ENCODE data around the gene C10orf143. TPM values are rescaled to one million over a fixed set of nuclear protein-coding genes. Genes with fewer than 3 reads are reported as not detected.

Gene C10orf143
- total RNA-seq, 1 donor from 2014 or later = 3.1 TPM

Other genes starting within 250 kb of the C10orf143 start
- not detected in 2 replicates for gene EBF3, start 146.6 kb downstream of the C10orf143 start, total RNA-seq
- gene GLRX3, start 25.6 kb upstream of the C10orf143 start, total RNA-seq = 138 and 145 TPM in 2 replicates